ENCODE data around the gene NR2F2.
"Not testable (repeated sequence)": the region's sequence is repeated elsewhere in the genome, so short reads cannot be mapped to it uniquely, and the experiment has no call there.

The NR2F2 gene

GRCh38 chr15:96362755-96363651 is 32.5 kb downstream of the NR2F2 start:
- in situ Hi-C loops (cut with HindIII; ENCODE audit: low sequenced_read_pairs): no loop called here

GRCh38 chr15:96363707-96364106 is 33.2 kb downstream of the NR2F2 start:
- in situ Hi-C loops (cut with HindIII; ENCODE audit: low sequenced_read_pairs): no loop called here

DNA sequence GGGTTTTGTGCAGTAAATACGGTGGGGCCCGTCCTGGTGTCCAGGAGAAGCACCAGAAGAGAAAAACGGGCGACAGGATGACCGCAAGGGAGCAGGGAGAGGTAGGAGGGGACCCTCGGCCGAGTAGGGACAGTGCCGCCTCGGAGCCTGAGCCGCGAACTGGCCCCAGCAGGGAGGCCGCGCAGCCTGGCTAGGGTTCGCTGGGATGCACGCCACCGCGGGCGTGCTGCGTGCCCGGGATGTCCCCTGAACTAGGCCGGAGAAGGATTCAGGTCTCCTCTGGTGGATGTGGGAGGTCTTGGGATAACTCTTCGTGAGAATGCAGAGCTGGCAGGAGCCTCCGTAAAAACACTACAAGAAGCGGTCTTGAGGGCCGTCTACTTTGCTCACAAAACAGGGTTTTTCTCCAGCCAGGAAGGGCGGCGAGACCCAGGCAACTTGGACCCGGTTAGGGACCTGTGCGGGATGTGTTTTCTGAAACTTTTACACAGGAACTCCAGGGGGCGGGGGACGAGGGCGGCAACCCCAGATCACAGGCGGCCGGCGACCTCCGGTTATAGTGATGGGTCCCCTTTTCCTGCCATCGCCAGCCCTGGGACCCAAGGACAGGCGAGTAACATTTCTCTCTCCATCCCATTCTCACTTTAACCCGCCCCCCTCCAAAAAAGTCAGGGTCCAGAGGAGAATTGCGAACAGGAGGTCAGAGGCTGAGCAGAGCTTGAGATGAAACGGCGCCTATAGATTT is 35.5 kb downstream of the NR2F2 start:
- in situ Hi-C loops (cut with HindIII; ENCODE audit: low sequenced_read_pairs): no loop called here

DNA sequence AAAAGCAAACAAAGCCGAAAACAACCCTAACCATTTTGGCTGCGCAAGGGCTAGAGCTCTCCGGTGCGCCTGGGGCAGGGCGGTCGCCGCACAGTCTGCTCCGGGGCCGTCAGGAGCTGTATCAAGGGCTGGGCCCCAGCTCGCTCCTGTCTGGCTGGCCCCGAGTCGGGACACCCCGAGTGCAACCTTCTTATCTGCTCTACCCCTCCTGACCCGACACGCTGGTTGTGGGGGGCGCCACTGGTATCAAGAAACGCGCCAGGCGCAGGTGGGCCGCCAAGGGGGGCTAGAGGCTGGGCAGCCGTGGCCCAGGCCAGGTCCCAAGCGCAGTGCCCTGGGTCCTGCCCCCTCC is 36.0 kb downstream of the NR2F2 start:
- in situ Hi-C loops (cut with HindIII; ENCODE audit: low sequenced_read_pairs): no loop called here

- in situ Hi-C loops (cut with HindIII; ENCODE audit: low sequenced_read_pairs): no loop called here
Measured at GRCh38 chr15:96367311-96368200, 37.1 kb downstream of the NR2F2 start.

GRCh38 chr15:96369351-96369750 is 38.9 kb downstream of the NR2F2 start:
- in situ Hi-C loops (cut with HindIII; ENCODE audit: low sequenced_read_pairs): no loop called here

DNA sequence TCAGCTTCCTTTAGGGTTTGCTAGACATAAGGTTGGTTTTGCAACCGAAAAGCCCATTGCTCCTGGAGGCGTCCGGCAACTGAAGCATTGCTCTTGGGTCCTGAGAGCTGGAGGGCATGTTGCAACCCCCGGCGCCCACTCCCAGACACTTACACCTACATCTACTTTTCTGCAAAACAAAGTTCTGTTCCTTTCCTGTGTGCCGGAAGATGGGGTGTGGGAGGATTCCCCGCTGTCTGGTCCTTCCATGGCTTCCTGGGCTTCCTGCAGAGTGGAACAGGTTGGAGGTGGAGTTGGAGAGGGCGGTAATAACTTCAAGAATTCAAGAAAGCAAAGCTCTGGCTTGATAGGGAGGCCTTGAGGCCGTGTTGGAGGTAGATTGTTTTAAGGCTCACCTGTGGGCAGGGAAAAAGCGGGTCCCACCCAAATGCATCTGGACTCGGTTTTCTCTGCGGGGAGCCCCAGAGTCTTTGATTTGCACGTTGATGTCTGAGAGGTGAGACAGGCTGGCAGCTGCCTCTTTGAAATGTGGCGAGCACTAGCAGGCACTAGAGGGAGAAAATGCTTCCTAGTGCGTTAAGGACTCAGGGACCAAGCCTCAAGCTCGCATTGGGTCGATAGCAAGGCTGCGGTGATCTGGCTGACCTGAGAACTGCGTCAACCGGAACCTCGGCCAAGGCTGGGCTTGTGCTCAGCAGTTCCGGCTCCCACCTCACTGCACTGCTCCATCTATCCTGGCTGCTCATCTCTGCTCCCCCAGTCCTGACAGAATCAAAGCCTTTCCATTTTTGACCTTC is 39.5 kb downstream of the NR2F2 start:
- in situ Hi-C loops (cut with HindIII; ENCODE audit: low sequenced_read_pairs): no loop called here

GRCh38 chr15:96372554-96372953 is 42.1 kb downstream of the NR2F2 start:
- in situ Hi-C loops (cut with HindIII; ENCODE audit: low sequenced_read_pairs): no loop called here

DNA sequence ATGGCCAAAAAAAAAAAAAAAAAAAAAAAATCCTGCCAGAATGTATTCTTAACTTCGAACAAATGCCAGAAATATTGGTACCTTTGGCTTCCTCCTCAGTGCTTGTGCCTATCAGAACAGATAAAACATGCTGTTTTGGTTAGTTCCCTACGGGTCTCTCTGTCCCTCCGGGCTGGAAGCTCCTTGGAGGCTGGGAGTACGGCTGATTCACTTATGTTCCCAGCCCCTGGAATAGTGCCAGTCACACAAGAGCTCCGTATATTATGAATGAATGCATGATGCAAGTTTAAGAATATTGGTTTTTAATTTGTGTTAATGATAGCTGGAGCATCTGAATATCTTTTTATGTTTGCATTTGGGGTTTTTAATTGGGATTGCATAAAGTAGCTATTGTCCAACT is 44.0 kb downstream of the NR2F2 start:
- in situ Hi-C loops (cut with HindIII; ENCODE audit: low sequenced_read_pairs): no loop called here

DNA sequence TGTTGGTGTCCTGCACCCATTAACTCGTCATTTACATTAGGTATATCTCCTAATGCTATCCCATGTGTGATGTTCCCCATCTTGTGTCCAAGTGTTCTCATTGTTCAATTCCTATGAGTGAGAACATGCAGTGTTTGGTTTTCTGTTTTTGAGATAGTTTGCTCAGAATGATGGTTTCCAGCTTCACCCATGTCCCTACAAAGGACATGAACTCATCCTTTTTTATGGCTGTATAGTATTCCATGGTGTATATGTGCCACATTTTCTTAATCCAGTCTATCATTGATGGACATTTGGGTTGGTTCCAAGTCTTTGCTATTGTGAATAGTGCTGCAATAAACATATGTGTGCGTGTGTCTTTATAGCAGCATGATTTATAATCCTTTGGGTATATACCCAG is 49.1 kb downstream of the NR2F2 start:
- in situ Hi-C loops (cut with HindIII; ENCODE audit: low sequenced_read_pairs): not testable (repeated sequence)

- in situ Hi-C loops (cut with HindIII; ENCODE audit: low sequenced_read_pairs): no loop called here
Measured at GRCh38 chr15:96381463-96381862, 51.0 kb downstream of the NR2F2 start.

DNA sequence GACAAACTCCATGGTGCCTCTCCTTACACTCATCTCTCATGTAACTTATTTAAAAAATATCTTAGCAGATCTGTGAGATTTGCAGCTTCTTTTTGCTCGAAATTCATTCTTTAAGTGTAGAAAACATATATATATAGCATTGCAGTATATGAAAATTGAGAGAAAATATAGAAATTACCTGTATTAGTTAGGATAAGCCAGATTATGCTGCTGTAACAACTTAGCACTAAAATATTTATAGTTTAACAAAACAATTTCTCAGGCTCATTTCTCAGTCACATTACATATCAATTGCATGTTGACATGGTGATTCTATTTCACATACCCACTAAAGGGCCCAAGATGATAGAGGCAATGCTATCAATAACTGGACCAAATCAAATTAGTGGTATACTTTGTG is 54.7 kb downstream of the NR2F2 start:
- in situ Hi-C loops (cut with HindIII; ENCODE audit: low sequenced_read_pairs): no loop called here

DNA sequence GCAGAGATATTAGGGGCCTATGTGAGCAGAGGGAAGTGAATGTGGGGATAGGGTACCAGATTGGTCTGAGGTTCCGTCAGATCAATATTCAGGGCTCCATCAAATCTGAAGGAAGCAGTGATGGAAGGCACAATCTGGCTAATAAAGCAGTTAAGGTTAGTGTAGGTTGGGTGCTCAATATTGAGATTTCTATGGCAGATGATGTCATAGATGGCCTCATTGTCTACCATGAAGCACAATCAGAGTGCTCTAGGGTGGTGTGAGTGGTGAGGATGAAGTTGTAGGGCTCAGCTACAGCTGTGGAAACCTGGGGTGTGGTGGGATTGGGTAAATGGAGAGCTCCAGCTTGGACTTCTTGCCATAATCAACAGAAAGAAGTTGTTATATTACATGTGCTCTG is 58.2 kb downstream of the NR2F2 start:
- in situ Hi-C loops (cut with HindIII; ENCODE audit: low sequenced_read_pairs): no loop called here
